ENCODE data around the gene DLK2.
"Not testable (repeated sequence)": the region's sequence is repeated elsewhere in the genome, so short reads cannot be mapped to it uniquely, and the experiment has no call there.

Gene DLK2

DNA sequence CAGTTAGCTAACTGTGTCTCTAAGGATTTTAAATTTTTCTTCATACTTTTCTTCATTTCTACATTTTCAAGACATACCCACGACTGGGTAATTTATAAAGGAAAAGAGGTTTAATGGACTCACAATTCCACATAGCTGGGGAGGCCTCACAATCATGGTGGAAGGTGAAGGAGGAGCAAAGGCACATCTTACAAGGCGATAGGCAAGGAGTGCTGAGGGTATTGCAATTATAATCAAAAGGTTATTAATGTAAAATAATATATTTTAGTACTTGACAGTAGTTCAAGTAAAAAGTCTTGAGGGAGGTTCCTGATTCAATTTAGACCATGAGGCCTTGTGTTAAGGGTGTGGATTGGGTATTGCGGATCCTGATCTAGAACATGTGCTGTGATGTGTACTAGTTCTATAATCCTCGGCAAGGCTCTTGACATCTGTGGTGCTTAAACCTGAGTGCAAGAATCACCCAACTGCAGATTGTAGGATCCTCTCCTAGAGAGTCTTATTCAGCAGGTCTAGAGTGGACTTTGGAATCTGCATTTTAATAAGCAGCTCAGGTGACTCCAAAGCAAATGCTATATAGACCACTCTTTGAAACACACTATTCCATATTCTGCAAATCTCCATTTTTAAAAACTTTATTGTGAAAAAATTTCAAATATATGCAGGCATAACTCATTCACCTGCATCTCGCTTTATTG lies 35.2 kb downstream of the DLK2 start:
- DNase-seq, result no peak

DNA sequence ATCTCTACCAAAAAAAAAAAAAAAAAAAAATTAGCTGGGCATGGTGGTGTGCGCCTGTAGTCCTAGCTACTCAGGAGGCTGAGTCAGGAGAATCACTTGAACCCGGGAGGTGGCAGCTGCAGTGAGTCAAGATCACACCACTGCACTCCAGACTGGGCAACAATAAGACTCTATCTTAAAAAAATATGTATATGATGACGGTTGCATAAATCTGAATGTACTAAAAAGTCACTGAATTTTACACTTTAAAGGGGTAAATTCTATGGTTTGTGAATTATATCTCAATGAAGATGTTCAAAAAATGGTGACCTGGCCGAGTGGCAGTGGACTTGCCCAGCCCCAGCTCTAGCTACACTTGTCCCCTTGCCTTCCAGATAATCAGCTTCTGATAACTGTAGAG lies 38.4 kb downstream of the DLK2 start:
- DNase-seq, result no peak

GRCh38 chr6:43415275-43415674 lies 40.1 kb downstream of the DLK2 start:
- not testable (repeated sequence) for DNase-seq

DNA sequence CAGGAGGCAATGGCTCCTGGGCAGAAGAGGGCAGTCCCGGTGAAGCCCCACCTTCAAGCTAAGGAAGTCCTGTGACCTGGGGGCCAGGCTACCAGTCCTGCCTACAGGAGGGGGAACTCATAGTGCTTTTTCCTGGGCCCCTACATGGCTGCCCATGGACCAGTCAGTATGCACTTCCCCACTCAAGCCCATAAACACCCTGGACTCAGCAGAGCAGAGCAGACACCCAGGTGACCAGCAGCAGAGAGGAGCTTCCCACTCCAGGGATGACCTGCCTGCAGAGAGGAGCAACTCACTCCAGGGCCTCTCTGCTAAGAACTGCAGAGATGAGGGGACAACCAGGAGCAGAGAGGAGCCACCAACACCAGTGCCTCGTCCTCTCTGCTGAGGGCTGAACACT lies 42.3 kb downstream of the DLK2 start:
- no peak for DNase-seq

DNA sequence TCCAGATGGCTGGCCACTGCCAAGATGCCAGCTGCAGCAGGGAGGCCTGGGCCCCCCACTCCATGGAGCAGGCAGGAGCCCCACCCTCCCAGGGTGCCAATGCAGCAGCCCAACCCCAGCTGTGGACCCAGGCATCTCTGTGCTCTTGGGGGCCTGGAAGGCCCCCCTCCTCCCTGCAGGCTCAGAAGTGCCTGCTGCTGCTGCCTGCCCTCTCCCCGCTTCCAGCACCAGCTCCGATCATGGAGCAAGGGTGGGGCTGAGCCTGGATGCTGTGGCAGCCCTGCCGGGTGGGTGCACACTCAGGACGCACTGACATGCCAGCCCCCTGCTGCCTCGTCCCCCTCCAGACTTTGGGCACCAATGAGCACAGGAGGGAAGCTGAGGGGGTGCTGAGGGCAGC lies 42.8 kb downstream of the DLK2 start:
- DNase-seq, result no peak

GRCh38 chr6:43410776-43411175 lies 44.6 kb downstream of the DLK2 start:
- DNase-seq, result not testable (repeated sequence)

DNA sequence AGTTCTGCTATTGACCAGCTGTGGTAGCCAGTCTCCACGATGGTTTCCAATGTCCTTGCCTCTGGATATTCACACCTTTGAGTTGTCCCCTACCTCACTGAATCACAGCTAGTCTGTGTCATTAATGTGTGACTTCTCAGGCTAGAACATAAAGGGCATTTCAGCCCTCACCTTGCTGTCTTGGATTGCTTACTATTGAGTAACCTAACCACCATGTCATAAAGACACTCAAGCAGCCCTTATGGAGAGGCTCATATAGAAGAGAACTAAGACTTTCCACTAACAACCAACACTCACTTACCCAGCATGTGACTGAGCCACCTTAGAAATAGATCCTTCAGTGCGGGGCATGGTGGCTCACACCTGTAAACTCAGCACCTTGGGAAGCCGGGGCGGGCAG lies 47.1 kb downstream of the DLK2 start:
- no peak for DNase-seq

DNA sequence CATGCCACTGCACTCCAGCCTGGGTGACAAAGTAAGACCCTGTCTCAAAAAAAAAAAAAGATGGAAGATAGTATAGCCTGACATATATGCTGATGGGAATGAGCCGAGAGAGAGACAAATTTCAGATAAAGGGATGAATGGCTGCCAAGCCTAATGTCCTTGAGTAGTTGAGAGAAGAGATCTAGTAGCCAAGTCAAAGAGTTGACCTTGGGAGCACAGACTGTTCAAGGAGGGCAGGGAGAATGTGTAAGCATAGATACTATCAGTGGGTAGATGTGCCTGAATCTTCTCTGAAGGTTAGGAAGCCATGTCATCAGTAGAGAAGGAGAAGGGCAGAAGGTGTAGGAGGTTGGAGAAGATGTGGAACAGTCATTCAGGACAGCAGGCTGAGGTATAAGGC lies 48.1 kb downstream of the DLK2 start:
- no peak for DNase-seq

DNA sequence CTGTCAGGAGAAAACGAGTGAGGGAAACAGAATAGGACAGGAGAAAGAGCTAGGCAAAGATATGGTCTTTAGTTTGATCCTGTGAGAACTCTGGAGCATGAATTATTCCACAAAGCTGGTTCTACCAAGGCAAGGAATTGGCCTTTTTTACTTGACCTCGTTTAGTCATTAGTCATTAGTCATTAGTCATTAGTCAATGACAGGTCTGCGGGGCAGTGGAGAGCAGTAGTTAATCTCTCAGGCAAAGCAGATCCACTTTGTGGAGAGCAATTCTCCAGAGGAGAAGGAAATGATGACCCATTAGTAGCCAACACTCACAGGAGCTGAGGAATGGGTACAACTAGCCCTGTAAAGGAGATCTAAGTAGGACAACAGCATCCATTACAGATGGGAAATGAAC lies 50.0 kb downstream of the DLK2 start:
- DNase-seq, result no peak

GRCh38 chr6:43402820-43403219 lies 52.5 kb downstream of the DLK2 start:
- no peak for DNase-seq

DNA sequence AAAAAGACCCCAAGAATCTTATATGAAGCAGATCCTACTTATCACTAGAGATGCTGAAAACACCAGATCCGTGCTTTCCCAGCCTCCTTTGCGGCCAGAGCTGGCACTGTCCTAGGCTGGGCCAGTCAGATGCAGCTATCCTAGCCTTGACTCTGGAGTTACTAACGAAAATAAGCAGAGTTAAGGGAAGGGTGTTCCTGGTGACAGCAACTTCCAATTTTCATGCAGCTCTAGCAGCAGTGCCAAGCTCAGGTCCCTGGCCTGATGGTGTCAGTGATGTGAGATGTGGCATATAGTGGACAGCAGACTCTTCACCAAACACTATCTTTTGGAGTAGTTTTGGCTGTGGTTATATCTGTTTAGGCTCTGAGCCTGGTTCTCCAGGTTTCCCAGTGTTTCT lies 53.6 kb downstream of the DLK2 start:
- DNase-seq, result no peak

All from AML-193 (cell line).